ENCODE measurements around the gene LUC7L2. TPM values are rescaled to one million over a fixed set of nuclear protein-coding genes. Genes with fewer than 3 reads are reported as not detected.
"Not testable (repeated sequence)": the region's sequence is repeated elsewhere in the genome, so short reads cannot be mapped to it uniquely, and the experiment has no call there.

The LUC7L2 gene
- total RNA-seq, 5 donors from 2014 or later (not counting 1 experiment from before 2014, with no cell fraction given) = 131 to 169 (median 142) TPM

DNA sequence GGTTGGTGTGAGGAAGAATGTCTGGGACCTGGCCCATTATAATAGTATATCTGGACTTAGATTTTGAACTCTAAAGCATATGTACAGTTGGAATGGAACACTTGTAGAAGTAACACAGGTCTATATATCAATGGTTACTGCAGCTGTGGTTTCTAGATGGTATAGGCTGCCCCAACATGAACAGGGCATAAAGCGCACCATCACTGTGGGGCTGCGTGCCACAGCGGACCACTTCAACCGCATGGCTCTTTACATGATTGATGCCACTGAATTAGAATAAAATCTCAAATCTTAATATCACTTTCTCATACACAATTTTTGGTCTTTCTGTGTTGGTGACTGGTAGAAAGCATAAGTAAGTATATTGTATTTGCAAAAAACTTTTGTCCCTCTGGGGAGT is 64.3 kb downstream of the LUC7L2 start:
- WGBS (ENCODE audit: insufficient coverage) = no CpG with 5 or more reads among the region's 4 CpGs
- H3K27me3 Mint-ChIP-seq = no peaks in the 10 kb centered on the region
- Histone ChIP-seq H3K27ac (ENCODE audit: low read length) (no peak overlapping the region), H3K36me3 (ENCODE audit: control insufficient read depth in 2 of 2, extremely low read depth in 1 of 2, insufficient read depth in 1 of 2, low read length in 1 of 2) (peaks cover 2 to 55% of the 10 kb centered on the region in 2 donors), H3K4me1 (ENCODE audit: control insufficient read depth in 1 of 2, extremely low read depth in 1 of 2, insufficient read depth in 2 of 2, low read length in 2 of 2) (no peaks in the 10 kb centered on the region), H3K9me3 (no peaks in the 10 kb centered on the region), H3K27me3 (replicated peaks in 1 of 2; ENCODE audit: control insufficient read depth in 2 of 2, extremely low read depth in 1 of 2, insufficient read depth in 2 of 2, low read length in 1 of 2) (no peaks in the 10 kb centered on the region), H3K4me3 (ENCODE audit: control insufficient read depth in 1 of 2, extremely low read depth in 1 of 2, low read length in 1 of 2) (no peak overlapping the region)
- no peak for DNase-seq
- no peaks in the 10 kb centered on the region for H3K4me1 Mint-ChIP-seq
- ChIA-PET CTCF (interaction anchor here in 1 of 2 donors (0.8 kb wide), 1 partner anchor 11 kb away, joined by 3 read pairs; no protein-coding TSS in a partner anchor), POLR2A (no interaction called here)
- ATAC-seq (replicated peaks in 1 of 4) = no peak
- no peak overlapping the region for H3K27ac Mint-ChIP-seq
- no peak overlapping the region for H3K4me3 Mint-ChIP-seq
- peaks cover 40% of the 10 kb centered on the region for H3K36me3 Mint-ChIP-seq
- H3K9me3 Mint-ChIP-seq = no peaks in the 10 kb centered on the region

DNA sequence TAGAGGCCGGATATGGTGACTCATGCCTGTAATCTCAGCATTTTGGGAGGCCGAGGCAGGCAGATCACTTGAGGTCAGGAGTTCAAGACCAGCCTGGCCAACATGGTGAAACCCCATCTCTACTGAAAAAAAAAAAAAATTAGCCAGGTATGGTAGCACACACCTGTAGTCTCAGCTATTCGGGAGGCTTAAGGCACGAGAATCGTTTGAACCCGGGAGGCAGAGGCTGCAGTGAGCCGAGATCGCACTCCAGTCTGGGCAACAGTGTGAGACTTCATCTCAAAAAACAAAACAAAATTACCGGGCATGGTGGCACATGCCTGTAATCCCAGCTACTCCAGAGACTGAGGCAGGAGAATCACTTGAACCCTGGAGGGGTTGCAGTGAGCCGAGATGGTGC is 66.0 kb downstream of the LUC7L2 start:
- H3K27ac ChIP-seq (ENCODE audit: low read length); H3K4me1 ChIP-seq (ENCODE audit: control insufficient read depth in 1 of 2, extremely low read depth in 1 of 2, insufficient read depth in 2 of 2, low read length in 2 of 2); ATAC-seq (replicated peaks in 1 of 4); DNase-seq; H3K27me3 ChIP-seq (replicated peaks in 1 of 2; ENCODE audit: control insufficient read depth in 2 of 2, extremely low read depth in 1 of 2, insufficient read depth in 2 of 2, low read length in 1 of 2); H3K4me3 Mint-ChIP-seq; H3K27me3 Mint-ChIP-seq; H3K9me3 ChIP-seq; POLR2A ChIA-PET; H3K27ac Mint-ChIP-seq; H3K4me1 Mint-ChIP-seq; H3K9me3 Mint-ChIP-seq; H3K4me3 ChIP-seq (ENCODE audit: control insufficient read depth in 1 of 2, extremely low read depth in 1 of 2, low read length in 1 of 2): not testable (repeated sequence)
- CTCF ChIA-PET = interaction anchor here in 1 of 2 donors (0.6 to 0.7 kb wide), 2 partner anchors 9 to 171 kb away, joined by 5 to 8 read pairs; no protein-coding TSS in a partner anchor
- peaks cover 29% of the 10 kb centered on the region for H3K36me3 Mint-ChIP-seq
- H3K36me3 ChIP-seq (ENCODE audit: control insufficient read depth in 2 of 2, extremely low read depth in 1 of 2, insufficient read depth in 1 of 2, low read length in 1 of 2) = peaks cover 2 to 39% of the 10 kb centered on the region in 2 donors
- 90% methylated on average over 4 of the region's 10 CpGs for WGBS (ENCODE audit: insufficient coverage)

GRCh38 chr7:139426258-139427028 is 66.7 kb downstream of the LUC7L2 start:
- Histone ChIP-seq H3K36me3 (ENCODE audit: control insufficient read depth in 2 of 2, extremely low read depth in 1 of 2, insufficient read depth in 1 of 2, low read length in 1 of 2) (peaks cover 2 to 36% of the 10 kb centered on the region in 2 donors), H3K4me3 (ENCODE audit: control insufficient read depth in 1 of 2, extremely low read depth in 1 of 2, low read length in 1 of 2) (no peak overlapping the region), H3K27me3 (replicated peaks in 1 of 2; ENCODE audit: control insufficient read depth in 2 of 2, extremely low read depth in 1 of 2, insufficient read depth in 2 of 2, low read length in 1 of 2) (no peaks in the 10 kb centered on the region), H3K9me3 (no peaks in the 10 kb centered on the region), H3K27ac (ENCODE audit: low read length) (no peak overlapping the region), H3K4me1 (ENCODE audit: control insufficient read depth in 1 of 2, extremely low read depth in 1 of 2, insufficient read depth in 2 of 2, low read length in 2 of 2) (no peaks in the 10 kb centered on the region)
- Mint-ChIP-seq H3K36me3 (peaks cover 25% of the 10 kb centered on the region), H3K27ac (no peak overlapping the region), H3K4me3 (no peak overlapping the region), H3K4me1 (peaks cover 0 to 5% (median 0%) of the 10 kb centered on the region in 3 donors), H3K27me3 (no peaks in the 10 kb centered on the region), H3K9me3 (no peaks in the 10 kb centered on the region)
- DNase-seq (no peak), ATAC-seq (replicated peaks in 1 of 4) (no peak)
- 84% methylated on average over 2 of the region's 12 CpGs for WGBS (ENCODE audit: insufficient coverage)
- CTCF ChIA-PET = interaction anchor here (0.5 to 0.7 kb wide), 3 partner anchors 17 to 411 kb away, joined by 4 to 7 read pairs (median 6); no protein-coding TSS in a partner anchor
- POLR2A ChIA-PET = no interaction called here

- 80% methylated on average over 1 of the region's 1 CpG for WGBS (ENCODE audit: insufficient coverage)
- Histone ChIP-seq H3K27ac (ENCODE audit: low read length) (no peak overlapping the region), H3K36me3 (ENCODE audit: control insufficient read depth in 2 of 2, extremely low read depth in 1 of 2, insufficient read depth in 1 of 2, low read length in 1 of 2) (peaks cover 2 to 33% of the 10 kb centered on the region in 2 donors), H3K27me3 (replicated peaks in 1 of 2; ENCODE audit: control insufficient read depth in 2 of 2, extremely low read depth in 1 of 2, insufficient read depth in 2 of 2, low read length in 1 of 2) (no peaks in the 10 kb centered on the region), H3K4me1 (ENCODE audit: control insufficient read depth in 1 of 2, extremely low read depth in 1 of 2, insufficient read depth in 2 of 2, low read length in 2 of 2) (no peaks in the 10 kb centered on the region), H3K9me3 (no peaks in the 10 kb centered on the region), H3K4me3 (ENCODE audit: control insufficient read depth in 1 of 2, extremely low read depth in 1 of 2, low read length in 1 of 2) (no peak overlapping the region)
- Mint-ChIP-seq H3K4me3 (no peak overlapping the region), H3K36me3 (peaks cover 21% of the 10 kb centered on the region), H3K27ac (no peak overlapping the region), H3K9me3 (no peaks in the 10 kb centered on the region), H3K27me3 (no peaks in the 10 kb centered on the region), H3K4me1 (peaks cover 0 to 5% (median 0%) of the 10 kb centered on the region in 3 donors)
- CTCF ChIA-PET = interaction anchor here in 1 of 2 donors (0.6 kb wide), 1 partner anchor 162 kb away, joined by 3 read pairs; no protein-coding TSS in a partner anchor
- ATAC-seq (replicated peaks in 1 of 4) (no peak), DNase-seq (no peak)
- POLR2A ChIA-PET = no interaction called here
These were observed 67.3 kb downstream of the LUC7L2 start for GRCh38 chr7:139427029-139427420.

- H3K27ac ChIP-seq (ENCODE audit: low read length) = no peak overlapping the region
- H3K36me3 ChIP-seq (ENCODE audit: control insufficient read depth in 2 of 2, extremely low read depth in 1 of 2, insufficient read depth in 1 of 2, low read length in 1 of 2) = peaks cover 0 to 26% of the 10 kb centered on the region in 2 donors
- ATAC-seq (replicated peaks in 1 of 4) (no peak), DNase-seq (no peak)
- Mint-ChIP-seq H3K27ac (no peak overlapping the region), H3K36me3 (peaks cover 23% of the 10 kb centered on the region), H3K4me1 (peaks cover 0 to 5% (median 0%) of the 10 kb centered on the region in 3 donors), H3K27me3 (no peaks in the 10 kb centered on the region), H3K9me3 (no peaks in the 10 kb centered on the region), H3K4me3 (no peak overlapping the region)
- ChIA-PET POLR2A (no interaction called here), CTCF (interaction anchor here in 1 of 2 donors (0.6 kb wide), 1 partner anchor 162 kb away, joined by 3 read pairs; no protein-coding TSS in a partner anchor)
- H3K9me3 ChIP-seq = no peaks in the 10 kb centered on the region
- H3K4me1 ChIP-seq (ENCODE audit: control insufficient read depth in 1 of 2, extremely low read depth in 1 of 2, insufficient read depth in 2 of 2, low read length in 2 of 2) = no peaks in the 10 kb centered on the region
- no peak overlapping the region for H3K4me3 ChIP-seq (ENCODE audit: control insufficient read depth in 1 of 2, extremely low read depth in 1 of 2, low read length in 1 of 2)
- WGBS (ENCODE audit: insufficient coverage) = no CpG with 5 or more reads among the region's 7 CpGs
- H3K27me3 ChIP-seq (replicated peaks in 1 of 2; ENCODE audit: control insufficient read depth in 2 of 2, extremely low read depth in 1 of 2, insufficient read depth in 2 of 2, low read length in 1 of 2) = no peaks in the 10 kb centered on the region
These were observed 68.1 kb downstream of the LUC7L2 start for GRCh38 chr7:139427788-139428187.

DNA sequence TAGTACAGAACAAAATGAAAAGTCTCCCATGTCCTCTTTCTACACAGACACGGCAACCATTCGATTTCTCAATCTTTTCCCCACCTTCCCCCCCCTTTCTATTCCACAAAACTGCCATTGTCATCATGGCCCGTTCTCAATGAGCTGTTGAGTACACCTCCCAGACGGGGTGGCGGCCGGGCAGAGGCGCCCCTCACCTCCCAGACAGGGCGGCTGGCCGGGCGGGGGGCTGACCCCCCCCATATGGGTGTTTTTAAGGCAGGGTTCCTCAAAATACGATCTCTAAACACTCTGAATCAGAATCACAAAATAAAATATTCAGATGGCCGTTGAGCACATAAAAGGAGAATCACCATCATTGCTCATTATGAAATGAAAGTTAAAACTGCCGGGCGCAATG is 70.0 kb downstream of the LUC7L2 start:
- H3K9me3 Mint-ChIP-seq; DNase-seq; ATAC-seq (replicated peaks in 1 of 4); H3K4me3 ChIP-seq (ENCODE audit: control insufficient read depth in 1 of 2, extremely low read depth in 1 of 2, low read length in 1 of 2); H3K27me3 ChIP-seq (replicated peaks in 1 of 2; ENCODE audit: control insufficient read depth in 2 of 2, extremely low read depth in 1 of 2, insufficient read depth in 2 of 2, low read length in 1 of 2); H3K4me1 ChIP-seq (ENCODE audit: control insufficient read depth in 1 of 2, extremely low read depth in 1 of 2, insufficient read depth in 2 of 2, low read length in 2 of 2); POLR2A ChIA-PET; H3K27me3 Mint-ChIP-seq; H3K27ac ChIP-seq (ENCODE audit: low read length); H3K9me3 ChIP-seq; H3K4me3 Mint-ChIP-seq: not testable (repeated sequence)
- peaks cover 7 to 15% (median 9%) of the 10 kb centered on the region in 3 donors for H3K4me1 Mint-ChIP-seq
- peaks cover 25% of the 10 kb centered on the region for H3K36me3 Mint-ChIP-seq
- WGBS (ENCODE audit: insufficient coverage) = 100% methylated on average over 2 of the region's 14 CpGs
- peaks cover 0 to 13% of the 10 kb centered on the region in 2 donors for H3K36me3 ChIP-seq (ENCODE audit: control insufficient read depth in 2 of 2, extremely low read depth in 1 of 2, insufficient read depth in 1 of 2, low read length in 1 of 2)
- CTCF ChIA-PET = interaction anchor here in 1 of 2 donors (0.6 kb wide), 1 partner anchor 1256 kb away, joined by 5 read pairs; no protein-coding TSS in a partner anchor
- peak overlapping the region in 1 of 2 donors; percentile 34 for H3K27ac Mint-ChIP-seq

Measured in T-cell (primary cell).